Chondrocyte (in vitro differentiated cells): ENCODE data around the gene SLC43A3. TPM values are rescaled to one million over a fixed set of nuclear protein-coding genes. Genes with fewer than 3 reads are reported as not detected.

Source experiments
- DNase-seq: peaks from one replicate; pipeline ENCODE4 v3.0.0; 2021; ENCODE audit warnings: mixed read lengths, low spot score
- H3K27ac Mint-ChIP-seq: one replicate; pipeline ENCODE4 v1.8.0; 2021; ENCODE audit warnings: mild to moderate bottlenecking, moderate library complexity, mixed read lengths; ENCODE audit not compliant: unreplicated experiment
- H3K27me3 Mint-ChIP-seq: 2 replicates; pipeline ENCODE4 v1.8.0; 2021; ENCODE audit warnings: low read depth, mixed read lengths
- H3K36me3 Mint-ChIP-seq: 2 replicates; pipeline ENCODE4 v1.8.0; 2021; ENCODE audit warnings: low read depth, mixed read lengths
- H3K4me1 Mint-ChIP-seq: 2 replicates; pipeline ENCODE4 v1.8.0; 2021; ENCODE audit warnings: low read depth, mild to moderate bottlenecking, mixed read lengths
- H3K4me3 Mint-ChIP-seq: one replicate; pipeline ENCODE4 v1.8.0; 2021; ENCODE audit warnings: mild to moderate bottlenecking, moderate library complexity, mixed read lengths; ENCODE audit not compliant: unreplicated experiment
- H3K9me3 Mint-ChIP-seq: 2 replicates; pipeline ENCODE4 v1.8.0; 2021; ENCODE audit warnings: low read depth, mixed read lengths
- total RNA-seq: library from RNA; stranded (reverse); gene quantifications from 3 replicates; pipeline ENCODE4 v1.2.1, GENCODE V29; 2021
- TF ChIP-seq, protein P1 (sequence below): fragments of 200-600 bp; sonication (generic); IDR thresholded peaks from 2 replicates; pipeline ENCODE4 v1.5.0; 2021; ENCODE audit warnings: antibody characterized with exemption, mild to moderate bottlenecking, moderate library complexity

The SLC43A3 gene
- total RNA-seq, 1 donor from 2014 or later: 12.4 TPM

DNA sequence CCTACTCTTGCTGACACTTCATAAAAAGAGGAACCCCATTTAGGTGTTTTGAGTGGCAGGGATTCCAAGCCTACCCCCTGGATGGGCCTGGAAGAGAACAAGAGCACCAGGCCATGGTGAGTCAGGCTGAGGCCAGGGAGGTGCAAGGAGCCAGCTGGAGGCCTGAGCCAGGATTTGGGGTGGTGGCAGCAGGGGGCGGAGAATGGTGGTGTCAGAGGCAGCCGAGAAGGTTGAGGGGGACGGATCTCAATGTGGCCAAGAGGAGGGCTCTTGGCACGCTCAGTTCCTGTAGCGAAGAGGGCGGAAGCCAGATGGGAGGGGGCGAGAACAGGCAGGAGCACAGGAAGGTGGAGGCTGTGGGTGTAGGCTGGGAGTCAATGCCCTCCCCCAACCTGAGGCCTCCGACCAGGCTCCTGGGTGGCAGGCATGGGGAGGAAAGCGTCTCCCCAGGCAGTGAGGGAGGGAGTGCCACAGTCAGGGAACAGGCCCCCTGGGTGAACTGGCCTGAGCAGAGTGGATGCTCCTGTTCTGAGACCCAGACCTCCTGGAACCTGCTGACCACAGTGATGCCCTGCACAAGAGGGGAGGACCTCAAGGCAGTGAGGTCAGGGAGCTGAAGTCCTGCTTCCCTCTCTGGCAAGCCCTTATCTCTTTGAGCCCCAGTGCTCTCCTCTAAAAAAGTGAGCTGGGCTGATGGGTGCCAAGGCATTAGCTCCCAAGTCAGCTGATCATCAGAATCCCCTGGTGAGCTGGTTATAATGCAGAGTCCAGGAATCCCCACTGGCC is 47.3 kb upstream of the SLC43A3 start:
- peaks cover 10% of the 10 kb centered on the region for H3K4me1 Mint-ChIP-seq
- no peak overlapping the region for H3K27ac Mint-ChIP-seq
- H3K9me3 Mint-ChIP-seq: no peaks in the 10 kb centered on the region
- no peaks in the 10 kb centered on the region for H3K36me3 Mint-ChIP-seq
- H3K27me3 Mint-ChIP-seq: peaks cover 47% of the 10 kb centered on the region
- TF ChIP-seq, protein P1, sequence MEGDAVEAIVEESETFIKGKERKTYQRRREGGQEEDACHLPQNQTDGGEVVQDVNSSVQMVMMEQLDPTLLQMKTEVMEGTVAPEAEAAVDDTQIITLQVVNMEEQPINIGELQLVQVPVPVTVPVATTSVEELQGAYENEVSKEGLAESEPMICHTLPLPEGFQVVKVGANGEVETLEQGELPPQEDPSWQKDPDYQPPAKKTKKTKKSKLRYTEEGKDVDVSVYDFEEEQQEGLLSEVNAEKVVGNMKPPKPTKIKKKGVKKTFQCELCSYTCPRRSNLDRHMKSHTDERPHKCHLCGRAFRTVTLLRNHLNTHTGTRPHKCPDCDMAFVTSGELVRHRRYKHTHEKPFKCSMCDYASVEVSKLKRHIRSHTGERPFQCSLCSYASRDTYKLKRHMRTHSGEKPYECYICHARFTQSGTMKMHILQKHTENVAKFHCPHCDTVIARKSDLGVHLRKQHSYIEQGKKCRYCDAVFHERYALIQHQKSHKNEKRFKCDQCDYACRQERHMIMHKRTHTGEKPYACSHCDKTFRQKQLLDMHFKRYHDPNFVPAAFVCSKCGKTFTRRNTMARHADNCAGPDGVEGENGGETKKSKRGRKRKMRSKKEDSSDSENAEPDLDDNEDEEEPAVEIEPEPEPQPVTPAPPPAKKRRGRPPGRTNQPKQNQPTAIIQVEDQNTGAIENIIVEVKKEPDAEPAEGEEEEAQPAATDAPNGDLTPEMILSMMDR: no peak
- no peak overlapping the region for H3K4me3 Mint-ChIP-seq
- peak; percentile 61 for DNase-seq

DNA sequence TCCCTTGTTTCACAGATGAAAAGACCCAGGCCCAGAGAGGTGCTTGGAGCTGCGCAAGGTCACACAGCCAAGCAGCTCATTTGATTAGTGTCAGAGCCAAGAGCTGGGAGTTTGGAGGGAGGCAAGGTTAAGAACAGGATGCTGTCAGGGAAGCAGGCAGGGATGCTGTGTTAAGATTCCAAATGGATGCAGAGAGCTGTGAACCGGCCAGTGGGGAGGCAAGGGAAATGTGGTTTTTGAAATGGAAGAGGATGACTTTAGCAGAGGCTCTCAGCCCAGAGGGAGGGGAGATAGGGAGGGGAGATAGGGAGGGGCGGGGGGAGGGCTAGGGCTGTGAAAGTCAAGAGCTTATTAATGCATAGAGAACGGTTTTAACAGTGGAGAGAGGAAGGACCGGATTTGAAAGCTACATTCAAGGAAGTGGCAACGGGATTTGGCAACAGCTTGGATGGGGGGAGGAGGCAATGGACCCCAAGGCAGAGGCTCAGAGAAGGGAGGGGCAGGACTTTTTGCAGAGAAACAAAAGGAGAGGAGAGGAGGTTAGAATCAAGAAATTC is 46.4 kb upstream of the SLC43A3 start:
- H3K4me1 Mint-ChIP-seq: peaks cover 10% of the 10 kb centered on the region
- DNase-seq: peak; percentile 29
- H3K9me3 Mint-ChIP-seq: no peaks in the 10 kb centered on the region
- TF ChIP-seq, protein P1: no peak
- H3K36me3 Mint-ChIP-seq: no peaks in the 10 kb centered on the region
- no peak overlapping the region for H3K27ac Mint-ChIP-seq
- peaks cover 42% of the 10 kb centered on the region for H3K27me3 Mint-ChIP-seq
- no peak overlapping the region for H3K4me3 Mint-ChIP-seq

DNA sequence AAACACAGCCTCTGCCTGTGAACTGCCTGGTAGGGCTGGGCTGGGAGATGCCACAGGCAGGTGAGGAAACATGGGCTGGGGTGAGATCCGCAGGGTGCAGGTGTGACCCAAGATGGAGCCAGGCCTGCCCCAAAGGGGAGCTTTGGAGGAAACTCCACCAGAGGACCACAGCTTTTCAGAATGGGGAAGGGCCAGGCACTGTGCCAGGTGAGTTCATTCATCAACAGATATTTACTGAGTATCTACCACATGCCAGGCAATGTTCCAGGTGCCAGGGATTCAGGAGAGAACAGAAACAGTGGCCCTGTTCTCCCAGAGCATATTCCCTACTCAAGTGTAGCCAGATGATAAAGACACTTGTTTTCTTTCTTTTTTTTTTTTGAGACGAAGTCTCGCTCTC is 44.6 kb upstream of the SLC43A3 start:
- Mint-ChIP-seq H3K27me3 (peaks cover 32% of the 10 kb centered on the region), H3K9me3 (no peaks in the 10 kb centered on the region)
- TF ChIP-seq, protein P1: no peak

DNA sequence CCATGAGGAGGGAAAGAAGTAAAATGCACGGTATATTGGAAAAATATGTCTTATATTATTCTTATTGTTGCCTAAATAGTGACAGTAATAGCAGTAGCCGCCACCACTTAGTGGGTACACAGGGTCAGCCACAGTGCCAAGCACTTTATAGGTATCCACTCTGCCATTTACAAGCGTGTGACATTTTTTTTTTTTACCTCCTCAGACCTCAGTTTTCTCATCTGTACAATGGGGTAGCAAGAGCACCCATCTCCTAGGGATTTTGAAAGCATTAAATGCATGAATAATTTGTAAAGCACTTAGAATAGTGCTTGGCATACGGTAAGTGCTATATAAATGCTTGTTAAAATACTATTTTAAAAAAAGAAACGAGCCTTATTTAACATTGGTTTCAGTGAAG is 42.3 kb upstream of the SLC43A3 start:
- no peaks in the 10 kb centered on the region for H3K36me3 Mint-ChIP-seq
- TF ChIP-seq, protein P1: no peak
- H3K9me3 Mint-ChIP-seq: no peaks in the 10 kb centered on the region
- no peak overlapping the region for H3K27ac Mint-ChIP-seq
- DNase-seq: no peak
- H3K4me3 Mint-ChIP-seq: no peak overlapping the region
- H3K27me3 Mint-ChIP-seq: peaks cover 21% of the 10 kb centered on the region
- no peaks in the 10 kb centered on the region for H3K4me1 Mint-ChIP-seq

More for the DNA sequence above, 44.6 kb upstream of the SLC43A3 start:
- Mint-ChIP-seq H3K4me1 (peaks cover 5% of the 10 kb centered on the region), H3K27ac (no peak overlapping the region), H3K36me3 (no peaks in the 10 kb centered on the region), H3K4me3 (no peak overlapping the region)
- DNase-seq: peak; percentile 51

DNA sequence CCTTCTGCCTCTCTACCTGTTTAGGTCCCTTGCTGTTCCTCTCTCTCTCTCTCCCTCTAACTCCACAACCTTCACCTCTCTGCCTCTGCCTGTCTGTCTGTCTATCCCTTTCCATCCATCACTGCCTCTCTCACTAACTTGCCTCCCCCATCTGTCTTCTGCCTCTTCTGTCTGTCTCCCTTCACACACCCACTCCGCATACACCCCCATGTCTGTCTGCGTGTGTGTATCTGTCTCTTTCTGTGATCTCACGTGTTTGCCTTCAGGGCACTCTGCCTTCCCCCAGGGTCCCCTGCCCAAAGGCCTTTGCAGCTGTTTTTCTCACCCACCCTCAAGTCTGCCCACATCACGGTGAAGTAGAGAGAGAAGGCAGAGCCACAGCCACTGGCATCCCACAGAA is 41.4 kb upstream of the SLC43A3 start:
- Mint-ChIP-seq H3K27ac (no peak overlapping the region), H3K4me3 (no peak overlapping the region), H3K36me3 (no peaks in the 10 kb centered on the region), H3K4me1 (no peaks in the 10 kb centered on the region), H3K27me3 (peaks cover 18% of the 10 kb centered on the region), H3K9me3 (no peaks in the 10 kb centered on the region)
- no peak for DNase-seq
- TF ChIP-seq, protein P1: no peak
